ENCODE data around the gene ATP5F1A.
"Not testable (repeated sequence)": the region's sequence is repeated elsewhere in the genome, so short reads cannot be mapped to it uniquely, and the experiment has no call there.

ATP5F1A gene

DNA sequence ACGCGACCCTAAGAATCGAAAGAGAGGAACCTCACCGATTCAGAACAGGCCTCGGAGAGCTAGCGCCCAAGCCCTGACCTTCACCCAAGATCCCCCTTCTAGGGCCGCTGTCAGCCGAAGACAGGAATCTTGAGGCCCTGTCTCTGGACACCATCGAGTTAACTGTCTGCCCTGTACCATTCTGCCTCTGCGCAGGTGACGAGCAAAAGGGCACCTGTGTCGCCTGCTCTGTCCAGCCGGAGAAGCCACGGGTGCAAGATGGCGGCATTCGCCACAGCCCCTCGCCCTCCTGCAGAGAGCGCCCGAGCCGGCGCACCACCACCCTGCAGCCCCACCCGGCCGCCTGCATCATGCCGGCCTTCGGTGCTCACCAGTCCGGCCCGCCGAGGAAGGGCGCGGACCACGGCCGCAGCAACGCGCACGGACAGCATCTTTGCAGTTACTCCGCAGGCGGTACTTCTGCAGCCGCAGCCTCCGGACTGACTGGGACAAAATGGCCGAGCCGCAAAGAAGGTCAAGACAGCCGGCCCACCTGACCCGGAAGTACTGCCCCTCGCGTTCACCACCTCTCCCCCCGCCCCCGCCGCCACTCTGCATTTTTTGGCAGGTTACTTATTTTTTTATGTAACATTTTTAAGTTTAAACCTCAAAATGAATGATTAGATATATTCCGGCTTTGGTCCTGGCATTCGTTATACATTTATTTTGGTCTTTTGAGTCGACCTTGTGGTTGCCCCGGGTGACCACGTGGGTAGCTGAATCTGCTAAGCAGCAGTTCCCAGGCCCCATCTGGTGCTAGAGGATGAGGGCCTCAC is at the start of gene ATP5F1A:
TSS of gene ATP5F1A (minus strand) at position 496 of the 815 bp plus-strand sequence. CDS start at position 431, 65 bp downstream.
- DNase-seq (ENCODE audit: low read depth): peak; percentile 56

DNA sequence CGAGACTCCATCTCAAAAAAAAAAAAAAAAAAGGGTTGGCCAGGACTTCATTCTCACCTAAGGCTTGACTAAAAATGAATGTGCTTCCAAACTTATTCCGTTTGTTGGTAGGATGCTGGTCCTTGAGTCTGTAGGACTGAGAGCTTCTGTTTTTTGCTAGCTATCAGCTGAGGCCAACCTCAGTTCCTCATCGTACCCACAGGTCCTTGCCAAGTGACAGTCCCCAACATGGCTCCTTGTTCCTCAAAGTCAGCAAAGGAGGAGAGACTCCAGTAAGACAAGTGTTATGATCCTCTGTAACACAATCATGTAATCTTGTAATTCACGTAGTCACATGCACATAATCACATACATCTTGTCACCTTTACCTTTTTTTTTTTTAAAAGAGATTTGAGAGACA is 43.1 kb upstream of the ATP5F1A start:
- DNase-seq (ENCODE audit: low read depth): no peak

DNA sequence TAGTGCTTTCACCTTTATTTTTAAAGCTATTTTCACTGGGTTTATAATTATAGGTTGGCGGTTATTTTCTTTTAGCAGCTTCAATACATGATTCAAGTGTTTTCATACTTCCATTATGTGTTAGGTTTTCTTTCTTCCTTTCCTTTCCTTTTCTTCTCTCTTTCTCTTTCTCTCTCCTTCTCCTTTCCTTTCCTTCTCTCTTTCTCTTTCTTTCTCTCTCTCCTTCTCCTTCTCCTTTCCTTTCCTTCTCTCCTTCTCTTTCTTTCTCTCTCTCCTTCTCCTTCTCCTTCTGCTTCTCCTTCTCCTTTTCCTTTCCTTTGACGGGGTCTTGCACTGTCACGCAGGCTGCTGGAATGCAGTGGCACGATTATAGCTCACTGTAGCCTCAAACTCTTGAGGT is 42.1 kb upstream of the ATP5F1A start:
- DNase-seq (ENCODE audit: low read depth): no peak

GRCh38 chr18:46134920-46135675 is 37.0 kb upstream of the ATP5F1A start:
- no peak for DNase-seq (ENCODE audit: low read depth)

DNA sequence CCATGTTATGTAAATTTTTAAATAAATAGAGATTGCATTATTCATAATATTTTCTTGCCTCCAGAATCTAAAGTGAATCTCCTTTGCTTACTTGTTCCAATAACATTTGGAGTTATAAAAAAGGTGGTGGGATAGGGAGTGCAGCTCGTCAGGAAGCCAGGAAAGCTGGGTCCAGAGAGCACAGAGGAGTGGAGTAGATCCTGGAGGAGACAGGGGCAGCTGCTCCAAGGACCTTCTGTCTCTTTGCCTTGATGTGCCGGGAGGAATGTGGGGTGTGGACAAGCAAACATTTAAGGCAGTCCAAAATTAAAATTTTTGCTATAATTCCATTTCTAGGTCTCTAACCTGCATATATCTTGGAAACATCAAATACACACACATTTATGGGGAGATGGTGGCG is 35.4 kb upstream of the ATP5F1A start:
- DNase-seq (ENCODE audit: low read depth): no peak

- DNase-seq (ENCODE audit: low read depth): not testable (repeated sequence)
Measured at GRCh38 chr18:46130549-46130948, 32.5 kb upstream of the ATP5F1A start.

GRCh38 chr18:46130061-46130460 is 32.0 kb upstream of the ATP5F1A start:
- DNase-seq (ENCODE audit: low read depth): no peak

- not testable (repeated sequence) for DNase-seq (ENCODE audit: low read depth)
Measured at GRCh38 chr18:46126625-46127024, 28.5 kb upstream of the ATP5F1A start.

- DNase-seq (ENCODE audit: low read depth): no peak
Measured at GRCh38 chr18:46113751-46114150, 15.7 kb upstream of the ATP5F1A start.

GRCh38 chr18:46110406-46110805 is 12.3 kb upstream of the ATP5F1A start:
- no peak for DNase-seq (ENCODE audit: low read depth)

DNA sequence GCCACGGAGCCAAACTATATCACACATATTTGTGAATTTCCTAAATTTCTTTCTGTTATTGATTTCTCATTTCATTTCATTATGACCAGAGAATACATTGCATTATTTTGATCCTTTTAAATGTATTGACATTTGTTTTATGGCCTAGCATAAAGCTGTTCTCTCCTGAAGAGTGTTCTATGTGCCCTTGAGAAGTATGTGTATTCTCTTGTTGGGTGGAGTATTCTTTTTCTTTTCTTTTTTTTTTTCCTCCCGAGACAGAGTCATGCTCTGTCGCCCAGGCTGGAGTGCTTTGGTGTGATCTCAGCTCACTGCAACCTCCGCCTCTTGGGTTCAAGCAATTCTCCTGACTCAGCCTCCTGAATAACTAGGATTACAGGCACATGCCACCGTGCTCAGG is 11.3 kb upstream of the ATP5F1A start:
- no peak for DNase-seq (ENCODE audit: low read depth)

DNA sequence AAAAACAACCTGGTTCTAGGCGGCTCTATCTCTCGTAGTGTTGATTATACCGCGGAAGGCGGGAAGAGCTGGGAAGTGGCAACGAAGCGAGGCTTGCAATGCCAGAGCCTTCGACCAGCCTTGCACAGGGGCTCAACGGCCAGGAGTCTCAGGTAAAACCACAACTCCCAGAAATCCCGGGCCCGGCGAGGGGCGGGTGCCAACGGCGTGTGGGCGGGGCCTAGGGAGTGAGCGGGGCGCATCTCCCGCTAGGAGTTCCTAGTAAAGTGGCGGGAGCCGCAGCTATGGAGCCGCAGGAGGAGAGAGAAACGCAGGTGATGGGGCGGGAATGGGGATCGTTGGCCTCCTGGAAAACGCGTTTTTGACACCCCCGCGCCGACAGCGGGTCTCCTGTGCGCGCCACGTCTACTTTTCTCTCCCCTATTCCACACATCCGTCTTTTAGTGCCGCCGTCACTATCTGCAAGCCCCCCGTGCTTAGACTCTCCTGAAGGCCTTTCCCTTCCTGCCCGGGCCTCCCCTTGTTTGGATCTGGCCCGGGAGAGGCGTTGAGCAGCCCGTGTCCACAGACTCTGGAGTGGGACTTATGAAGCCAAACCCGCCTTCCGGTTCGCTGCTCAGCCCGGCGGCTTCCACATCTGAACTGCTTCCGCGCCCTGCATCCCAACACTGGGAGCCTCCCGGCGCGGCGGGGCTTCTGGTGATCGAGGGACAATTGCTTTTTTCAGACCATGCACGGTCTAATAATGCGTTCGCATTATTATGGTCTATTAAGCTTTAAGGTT is 6.2 kb upstream of the ATP5F1A start, which contains the start of gene HAUS1:
TSS of gene HAUS1 (plus strand) at position 258 of the 784 bp plus-strand sequence. CDS start at position 285, 27 bp downstream.
- peak; percentile 66 for DNase-seq (ENCODE audit: low read depth)

GRCh38 chr18:46099463-46099862 is 1.4 kb upstream of the ATP5F1A start:
- no peak for DNase-seq (ENCODE audit: low read depth)

DNA sequence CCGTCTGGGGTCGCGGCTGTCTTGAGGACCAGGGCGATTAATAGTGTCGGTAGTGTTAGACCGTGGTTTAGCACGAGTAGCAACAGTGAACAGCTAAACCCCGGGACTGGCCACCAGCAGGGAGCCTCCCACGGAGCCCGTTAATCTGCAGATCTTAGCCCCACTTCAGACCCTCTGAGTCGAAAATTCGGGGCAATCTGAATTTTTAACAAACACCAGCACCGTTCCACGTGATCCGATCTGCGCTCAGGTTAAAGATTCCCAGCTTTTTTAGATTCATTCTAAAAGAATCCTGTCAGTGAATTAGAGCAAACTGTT is 479 bp upstream of the ATP5F1A start:
- DNase-seq (ENCODE audit: low read depth): no peak

DNA sequence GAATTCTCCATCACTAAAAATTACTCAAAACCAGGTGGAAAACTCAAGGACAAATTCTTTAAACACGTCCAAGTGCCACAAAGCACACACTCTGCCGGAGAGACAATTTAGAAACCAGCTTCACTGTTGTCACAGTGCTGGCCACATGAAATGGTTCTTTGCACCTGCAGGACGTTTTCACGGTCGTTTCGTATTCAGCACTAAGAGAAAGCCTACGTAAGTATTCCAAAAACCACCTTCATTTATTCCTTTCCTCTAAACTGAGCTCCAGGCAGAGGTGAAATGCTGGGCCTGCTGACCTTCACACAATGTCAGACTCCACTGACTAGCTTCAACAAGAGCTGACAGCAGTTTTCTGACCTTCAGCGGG is 680 bp downstream of the ATP5F1A start:
- no peak for DNase-seq (ENCODE audit: low read depth)

GRCh38 chr18:46096651-46097300 is 1.3 kb downstream of the ATP5F1A start:
- DNase-seq (ENCODE audit: low read depth): no peak

DNA sequence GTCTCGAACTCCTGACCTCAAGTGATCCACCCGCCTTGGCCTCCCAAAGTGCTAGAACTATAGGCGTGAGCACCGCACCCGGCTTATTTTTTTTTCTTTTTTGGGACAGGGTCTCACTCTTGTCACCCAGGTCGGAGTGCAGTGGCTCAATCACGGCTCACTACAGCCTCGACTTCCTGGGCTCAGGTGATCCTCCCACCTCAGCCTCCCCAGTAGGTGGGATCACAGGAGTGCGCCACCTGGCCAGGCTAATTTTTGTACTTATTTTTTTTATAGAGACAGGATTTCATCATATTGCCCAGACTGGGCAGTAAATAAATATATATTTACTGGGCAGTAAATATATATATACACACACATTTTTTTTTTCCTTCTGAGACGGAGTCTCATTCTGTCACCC is 2.6 kb downstream of the ATP5F1A start:
- no peak for DNase-seq (ENCODE audit: low read depth)

DNA sequence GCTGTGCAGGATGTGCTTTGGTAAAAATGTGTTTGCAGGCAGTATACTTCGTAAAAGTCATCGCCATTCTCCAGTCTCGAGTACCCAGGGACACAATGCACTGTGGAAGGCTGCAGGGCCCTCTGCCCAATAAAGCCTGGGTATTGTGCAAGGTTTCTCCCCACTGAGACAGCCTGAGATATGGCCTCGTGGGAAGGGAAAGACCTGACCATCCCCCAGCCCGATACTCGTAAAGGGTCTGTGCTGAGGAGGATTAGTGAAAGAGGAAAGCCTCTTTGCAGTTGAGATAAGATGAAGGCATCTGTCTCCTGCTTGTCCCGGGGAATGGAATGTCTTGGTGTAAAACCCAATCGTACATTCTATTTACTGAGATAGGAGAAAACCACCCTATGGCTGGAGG is 9.6 kb downstream of the ATP5F1A start:
- DNase-seq (ENCODE audit: low read depth): not testable (repeated sequence)

- no peak for DNase-seq (ENCODE audit: low read depth)
Measured at GRCh38 chr18:46084431-46084830, 13.7 kb downstream of the ATP5F1A start.

DNA sequence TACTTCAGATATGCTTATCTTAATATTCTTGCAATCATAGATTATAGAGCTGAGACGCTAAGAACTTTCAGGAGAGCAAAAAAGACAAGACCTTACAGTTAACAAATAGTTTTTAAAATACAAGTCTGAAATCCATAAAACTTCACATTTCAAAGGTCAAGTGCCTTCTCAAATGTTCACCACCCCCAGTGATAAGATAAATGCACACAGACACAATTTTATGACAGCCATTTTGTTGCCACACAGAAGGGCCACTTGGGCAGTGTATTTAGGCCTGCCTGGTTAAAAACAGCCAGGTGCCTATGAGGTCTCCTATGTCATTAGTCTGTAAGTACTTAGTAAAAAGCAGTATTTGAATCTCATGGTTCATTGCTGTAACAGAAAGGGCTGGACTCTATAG is 17.9 kb downstream of the ATP5F1A start:
- DNase-seq (ENCODE audit: low read depth): no peak

DNA sequence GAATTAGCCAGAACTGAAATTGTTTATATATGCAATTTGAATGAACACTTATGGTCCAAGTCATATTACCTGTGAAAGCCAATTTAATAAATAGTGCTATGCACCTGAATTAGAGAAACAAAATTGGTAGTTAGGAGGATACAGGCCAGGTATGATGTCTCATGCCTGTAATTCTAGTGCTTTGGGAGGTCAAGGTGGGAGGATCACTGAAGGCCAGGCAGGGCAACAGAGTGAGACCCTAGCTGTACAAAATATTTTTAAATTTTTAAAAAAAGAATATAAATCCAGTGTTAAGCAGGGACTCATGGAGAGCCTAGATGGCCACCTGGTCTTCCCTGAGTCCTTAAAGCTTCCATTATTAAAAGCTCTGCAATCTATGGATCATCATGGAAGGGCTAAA is 18.8 kb downstream of the ATP5F1A start:
- DNase-seq (ENCODE audit: low read depth): no peak

Data from CMK (cell line).